ENCODE results near the gene ATP12A. TPM values are rescaled to one million over a fixed set of nuclear protein-coding genes. Genes with fewer than 3 reads are reported as not detected.

Gene ATP12A
- total RNA-seq, 1 experiment from 2014 or later, result not detected

DNA sequence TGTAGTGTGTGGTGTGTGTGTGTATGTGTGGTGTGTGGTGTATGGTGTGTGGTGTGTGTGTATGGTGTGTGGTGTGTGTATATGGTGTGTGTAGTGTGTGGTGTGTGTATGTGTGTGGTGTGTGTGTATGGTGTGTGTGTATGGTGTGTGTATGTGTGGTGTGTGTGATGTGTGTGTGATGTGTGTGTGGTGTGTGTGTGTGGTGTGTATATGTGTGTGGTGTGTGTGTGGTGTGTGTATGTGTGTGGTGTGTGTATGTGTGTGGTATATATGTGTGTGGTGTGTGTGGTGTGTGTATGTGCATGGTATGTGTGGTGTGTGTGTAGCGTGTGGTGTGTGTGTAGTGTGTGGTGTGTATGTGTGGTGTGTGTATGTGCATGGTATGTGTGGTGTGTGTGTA, 1.7 kb downstream of the ATP12A start:
- TF ChIP-seq TCF7L2 (IDR thresholded peaks at IDR 0.05; ENCODE audit: low read depth, low read length) (no peak), POLR2AphosphoS5 (IDR thresholded peaks at IDR 0.05; ENCODE audit: low read depth, low read length) (no peak), SIN3A (IDR thresholded peaks at IDR 0.05; ENCODE audit: borderline replicate concordance, insufficient read depth, low read depth, low read length) (no peak)
- TF ChIP-seq, protein P1, sequence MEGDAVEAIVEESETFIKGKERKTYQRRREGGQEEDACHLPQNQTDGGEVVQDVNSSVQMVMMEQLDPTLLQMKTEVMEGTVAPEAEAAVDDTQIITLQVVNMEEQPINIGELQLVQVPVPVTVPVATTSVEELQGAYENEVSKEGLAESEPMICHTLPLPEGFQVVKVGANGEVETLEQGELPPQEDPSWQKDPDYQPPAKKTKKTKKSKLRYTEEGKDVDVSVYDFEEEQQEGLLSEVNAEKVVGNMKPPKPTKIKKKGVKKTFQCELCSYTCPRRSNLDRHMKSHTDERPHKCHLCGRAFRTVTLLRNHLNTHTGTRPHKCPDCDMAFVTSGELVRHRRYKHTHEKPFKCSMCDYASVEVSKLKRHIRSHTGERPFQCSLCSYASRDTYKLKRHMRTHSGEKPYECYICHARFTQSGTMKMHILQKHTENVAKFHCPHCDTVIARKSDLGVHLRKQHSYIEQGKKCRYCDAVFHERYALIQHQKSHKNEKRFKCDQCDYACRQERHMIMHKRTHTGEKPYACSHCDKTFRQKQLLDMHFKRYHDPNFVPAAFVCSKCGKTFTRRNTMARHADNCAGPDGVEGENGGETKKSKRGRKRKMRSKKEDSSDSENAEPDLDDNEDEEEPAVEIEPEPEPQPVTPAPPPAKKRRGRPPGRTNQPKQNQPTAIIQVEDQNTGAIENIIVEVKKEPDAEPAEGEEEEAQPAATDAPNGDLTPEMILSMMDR (IDR thresholded peaks at IDR 0.05), result no peak
- TF ChIP-seq, protein P2, sequence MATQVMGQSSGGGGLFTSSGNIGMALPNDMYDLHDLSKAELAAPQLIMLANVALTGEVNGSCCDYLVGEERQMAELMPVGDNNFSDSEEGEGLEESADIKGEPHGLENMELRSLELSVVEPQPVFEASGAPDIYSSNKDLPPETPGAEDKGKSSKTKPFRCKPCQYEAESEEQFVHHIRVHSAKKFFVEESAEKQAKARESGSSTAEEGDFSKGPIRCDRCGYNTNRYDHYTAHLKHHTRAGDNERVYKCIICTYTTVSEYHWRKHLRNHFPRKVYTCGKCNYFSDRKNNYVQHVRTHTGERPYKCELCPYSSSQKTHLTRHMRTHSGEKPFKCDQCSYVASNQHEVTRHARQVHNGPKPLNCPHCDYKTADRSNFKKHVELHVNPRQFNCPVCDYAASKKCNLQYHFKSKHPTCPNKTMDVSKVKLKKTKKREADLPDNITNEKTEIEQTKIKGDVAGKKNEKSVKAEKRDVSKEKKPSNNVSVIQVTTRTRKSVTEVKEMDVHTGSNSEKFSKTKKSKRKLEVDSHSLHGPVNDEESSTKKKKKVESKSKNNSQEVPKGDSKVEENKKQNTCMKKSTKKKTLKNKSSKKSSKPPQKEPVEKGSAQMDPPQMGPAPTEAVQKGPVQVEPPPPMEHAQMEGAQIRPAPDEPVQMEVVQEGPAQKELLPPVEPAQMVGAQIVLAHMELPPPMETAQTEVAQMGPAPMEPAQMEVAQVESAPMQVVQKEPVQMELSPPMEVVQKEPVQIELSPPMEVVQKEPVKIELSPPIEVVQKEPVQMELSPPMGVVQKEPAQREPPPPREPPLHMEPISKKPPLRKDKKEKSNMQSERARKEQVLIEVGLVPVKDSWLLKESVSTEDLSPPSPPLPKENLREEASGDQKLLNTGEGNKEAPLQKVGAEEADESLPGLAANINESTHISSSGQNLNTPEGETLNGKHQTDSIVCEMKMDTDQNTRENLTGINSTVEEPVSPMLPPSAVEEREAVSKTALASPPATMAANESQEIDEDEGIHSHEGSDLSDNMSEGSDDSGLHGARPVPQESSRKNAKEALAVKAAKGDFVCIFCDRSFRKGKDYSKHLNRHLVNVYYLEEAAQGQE (IDR thresholded peaks at IDR 0.05; ENCODE audit: insufficient read depth in 1 of 2, low read depth in 2 of 2, low read length in 1 of 2), result no peak
- CTCF ChIA-PET, result no interaction called here
- in situ Hi-C loops (cut with HindIII; ENCODE audit: low pct_unique_long_range_greater_than_20kb, low sequenced_read_pairs) (no loop called here), intact Hi-C loops (cut with micrococcal nuclease; ENCODE audit: unreplicated experiment) (no loop called here)
- H3K27ac ChIP-seq (ENCODE audit: low read length), result no peak overlapping the region
- POLR2A ChIA-PET, result no interaction called here
- no TSS peak for BruUV-seq (replicated peaks)
- DNase-seq (ENCODE audit: low read depth, low spot score) (no peak), ATAC-seq (no peak)
- no peaks in the 10 kb centered on the region for H3K9me3 ChIP-seq (ENCODE audit: control insufficient read depth, insufficient read depth, low read depth, low read length)
- no peaks in the 10 kb centered on the region for H3K4me1 ChIP-seq (ENCODE audit: control insufficient read depth, insufficient read depth, low read length)
- H3K36me3 ChIP-seq (ENCODE audit: control insufficient read depth, insufficient read depth, low read length), result no peaks in the 10 kb centered on the region
- H3K27me3 ChIP-seq (ENCODE audit: control insufficient read depth, insufficient read depth, low read length), result peaks cover 6% of the 10 kb centered on the region; the same call in 1 of the 2 replicates
- no peak overlapping the region for H3K4me3 ChIP-seq (ENCODE audit: low read depth in 2 of 2, low read length in 2 of 2)

DNA sequence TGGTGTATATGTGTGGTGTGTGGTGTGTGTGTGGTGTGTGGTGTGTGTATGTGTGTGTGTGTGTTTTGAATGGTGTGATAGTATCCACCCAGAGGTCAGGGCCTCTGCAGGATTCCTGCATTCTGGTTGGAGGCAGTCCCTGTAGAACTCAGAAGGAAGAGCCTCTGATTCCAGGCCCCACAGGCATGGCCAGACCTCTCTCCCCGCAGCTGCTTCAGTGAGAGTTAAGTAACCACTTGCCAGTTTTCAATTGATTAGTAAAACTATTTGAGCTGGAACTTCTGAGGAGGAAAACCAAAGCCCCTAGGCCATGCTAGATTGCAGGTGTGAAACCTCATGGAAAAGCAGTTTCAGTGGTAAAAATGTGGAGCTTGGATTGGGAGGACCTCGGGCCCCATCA, 2.1 kb downstream of the ATP12A start:
- POLR2A ChIA-PET, result no interaction called here
- in situ Hi-C loops (cut with HindIII; ENCODE audit: low pct_unique_long_range_greater_than_20kb, low sequenced_read_pairs) (no loop called here), intact Hi-C loops (cut with micrococcal nuclease; ENCODE audit: unreplicated experiment) (no loop called here)
- ATAC-seq, result no peak
- peaks cover 6% of the 10 kb centered on the region; the same call in 1 of the 2 replicates for H3K27me3 ChIP-seq (ENCODE audit: control insufficient read depth, insufficient read depth, low read length)
- no peaks in the 10 kb centered on the region for H3K36me3 ChIP-seq (ENCODE audit: control insufficient read depth, insufficient read depth, low read length)
- DNase-seq (ENCODE audit: low read depth, low spot score), result no peak
- H3K27ac ChIP-seq (ENCODE audit: low read length), result no peak overlapping the region
- TF ChIP-seq POLR2AphosphoS5 (IDR thresholded peaks at IDR 0.05; ENCODE audit: low read depth, low read length) (no peak), TCF7L2 (IDR thresholded peaks at IDR 0.05; ENCODE audit: low read depth, low read length) (no peak), SIN3A (IDR thresholded peaks at IDR 0.05; ENCODE audit: borderline replicate concordance, insufficient read depth, low read depth, low read length) (no peak)
- TF ChIP-seq, protein P1 (IDR thresholded peaks at IDR 0.05), result no peak
- TF ChIP-seq, protein P2 (IDR thresholded peaks at IDR 0.05; ENCODE audit: insufficient read depth in 1 of 2, low read depth in 2 of 2, low read length in 1 of 2), result no peak
- CTCF ChIA-PET, result no interaction called here
- no peaks in the 10 kb centered on the region for H3K4me1 ChIP-seq (ENCODE audit: control insufficient read depth, insufficient read depth, low read length)
- no peak overlapping the region for H3K4me3 ChIP-seq (ENCODE audit: low read depth in 2 of 2, low read length in 2 of 2)
- H3K9me3 ChIP-seq (ENCODE audit: control insufficient read depth, insufficient read depth, low read depth, low read length), result no peaks in the 10 kb centered on the region
- BruUV-seq (replicated peaks), result no TSS peak
